CD8-positive, alpha-beta memory T cell (primary cell): ENCODE measurements around the gene COMMD8. TPM values are rescaled to one million over a fixed set of nuclear protein-coding genes. Genes with fewer than 3 reads are reported as not detected.

Experiments
- CTCF ChIA-PET: fragments of 350-600 bp; sonication (Branson Sonifier 250); formaldehyde crosslinking; loops from one replicate; lab custom pipeline; 2021; ENCODE audit warnings: antibody characterized with exemption; lab: Charles Lee
- POLR2A ChIA-PET: fragments of 350-600 bp; sonication (Branson Sonifier 250); formaldehyde crosslinking; loops from one replicate; lab custom pipeline; 2021; ENCODE audit warnings: antibody characterized with exemption; lab: Charles Lee
- DNase-seq, 5 donors: peaks; one replicate each; pipeline versions ENCODE4 v3.0.0 to v3.0.0-alpha.2; 2020 to 2022; ENCODE audit warnings: mixed read lengths in 1 of 5
- H3K27ac ChIP-seq: one replicate; pipeline ENCODE4 v1.7.0; 2013; ENCODE audit warnings: low read depth, mild to moderate bottlenecking, low read length, moderate library complexity
- H3K27me3 ChIP-seq: 2 replicates; pipeline ENCODE4 v1.7.0; 2013; ENCODE audit warnings: low read length, mild to moderate bottlenecking; ENCODE audit not compliant: insufficient read depth, poor library complexity, severe bottlenecking
- H3K36me3 ChIP-seq: 2 replicates; pipeline ENCODE4 v1.7.0; 2013; ENCODE audit warnings: mild to moderate bottlenecking, low read length, moderate library complexity; ENCODE audit not compliant: insufficient read depth
- H3K4me1 ChIP-seq: 2 replicates; pipeline ENCODE4 v1.7.0; 2013; ENCODE audit warnings: mild to moderate bottlenecking, low read length, moderate library complexity; ENCODE audit not compliant: insufficient read depth
- H3K4me3 ChIP-seq: 2 replicates; pipeline ENCODE4 v1.7.0; 2013; ENCODE audit warnings: mild to moderate bottlenecking, low read length
- H3K9me3 ChIP-seq: 2 replicates; pipeline ENCODE4 v1.7.0; 2013; ENCODE audit warnings: mild to moderate bottlenecking, low read length
- H3K27ac Mint-ChIP-seq, 8 donors: one replicate each; pipeline ENCODE4 v1.8.0; 2020 to 2021; ENCODE audit warnings: mixed read lengths in 8 of 8, mild to moderate bottlenecking in 6 of 8, inconsistent platforms in 3 of 8, moderate library complexity in 3 of 8
- H3K27me3 Mint-ChIP-seq, 2 donors: one replicate each; pipeline ENCODE4 v1.8.0; 2020 to 2021; ENCODE audit warnings: mixed read lengths in 2 of 2, mild to moderate bottlenecking in 1 of 2, moderate library complexity in 1 of 2
- H3K36me3 Mint-ChIP-seq, 3 donors: one replicate each; pipeline ENCODE4 v1.8.0; 2020 to 2021; ENCODE audit warnings: mixed read lengths in 3 of 3, inconsistent platforms in 1 of 3, mild to moderate bottlenecking in 1 of 3
- H3K4me1 Mint-ChIP-seq, 3 donors: one replicate each; pipeline ENCODE4 v1.8.0; 2020 to 2021; ENCODE audit warnings: mixed read lengths in 3 of 3, inconsistent platforms in 1 of 3, mild to moderate bottlenecking in 1 of 3
- H3K4me3 Mint-ChIP-seq, 7 donors: one replicate each; pipeline ENCODE4 v1.8.0; 2020 to 2021; ENCODE audit warnings: mixed read lengths in 7 of 7, mild to moderate bottlenecking in 6 of 7, moderate library complexity in 4 of 7, inconsistent platforms in 2 of 7
- H3K9me3 Mint-ChIP-seq, 5 donors: one replicate each; pipeline ENCODE4 v1.8.0; 2020 to 2022; ENCODE audit warnings: mixed read lengths in 5 of 5, mild to moderate bottlenecking in 3 of 5, moderate library complexity in 2 of 5, inconsistent platforms in 1 of 5
- polyA plus RNA-seq: library from polyadenylated mRNA; unstranded; fragments of 300-500 nt; fragmentation: Illumina TruSeq; gene quantifications from one replicate; pipeline ENCODE4 v1.2.3, GENCODE V29; 2021
- total RNA-seq, 2 experiments: library from RNA; stranded (reverse); gene quantifications; one replicate each; pipeline ENCODE4 v1.2.3, GENCODE V29; 2021

COMMD8 gene
- total RNA-seq (10 to 100 TPM; 29.0 to 33.6 TPM), polyA plus RNA-seq (55.0 TPM)

DNA sequence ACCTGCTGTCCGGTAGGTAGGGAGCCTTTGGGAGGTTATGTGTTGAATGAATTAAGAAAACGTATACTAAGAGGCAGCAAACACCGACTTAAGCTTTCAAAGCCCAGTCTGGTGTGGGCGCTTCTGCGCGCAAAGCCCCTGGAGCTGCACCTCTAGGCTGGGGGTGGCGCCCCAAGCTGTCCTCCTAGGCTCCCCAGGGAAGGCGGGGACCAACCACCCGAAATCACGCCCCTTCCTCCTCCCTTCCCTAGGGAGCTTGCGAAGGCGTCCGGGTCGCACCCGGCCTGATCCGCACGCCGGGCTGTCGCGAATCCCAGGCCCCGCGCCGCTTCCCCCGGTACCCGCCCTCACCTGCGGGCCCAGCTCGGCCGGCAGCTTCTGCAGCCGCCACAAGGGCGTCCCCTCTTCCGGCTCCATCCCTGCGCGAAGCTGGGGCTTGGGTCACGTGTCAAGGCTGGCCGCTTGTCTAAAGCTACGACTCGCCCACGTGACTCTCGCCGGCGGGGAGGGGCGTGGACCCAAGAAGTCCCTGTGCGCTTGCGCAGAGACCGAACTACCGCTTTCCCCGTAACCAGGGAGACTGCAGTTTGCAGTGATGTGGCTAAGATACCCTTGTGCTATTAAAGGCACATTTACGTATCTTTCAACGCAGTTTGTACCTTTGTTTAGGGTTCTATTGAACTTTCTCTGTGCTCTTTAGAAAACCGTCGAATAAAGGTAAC, at the start of gene COMMD8:
Gene COMMD8 (minus strand): TSS at position 468 of the 722 bp plus-strand sequence. CDS start 51 bp downstream, at position 417.
- peak; percentile 95 to 99 (median 98) for DNase-seq
- peak within 1 kb of the TSS; percentile 85 for H3K4me3 ChIP-seq
- H3K4me1 ChIP-seq = peaks cover 22% of the 10 kb centered on the region
- no peaks in the 10 kb centered on the region for H3K9me3 Mint-ChIP-seq
- peaks cover 1 to 22% (median 5%) of the 10 kb centered on the region in 3 donors for H3K36me3 Mint-ChIP-seq
- no peaks in the 10 kb centered on the region for H3K36me3 ChIP-seq
- no peaks in the 10 kb centered on the region for H3K27me3 Mint-ChIP-seq
- no peaks in the 10 kb centered on the region for H3K9me3 ChIP-seq
- ChIA-PET POLR2A (interaction anchor here (1.4 kb wide), 2 partner anchors 19 to 22 kb away, joined by 4 to 11 read pairs; partner anchors contain the start of gene ATP10D), CTCF (interaction anchor here (0.5 to 3.0 kb wide), 13 partner anchors 9 to 105 kb away, joined by 3 to 16 read pairs (median 4); partner anchors contain the start of gene ATP10D)
- peak within 1 kb of the TSS; percentile 93 to 97 (median 95) for H3K27ac Mint-ChIP-seq
- no peaks in the 10 kb centered on the region for H3K27me3 ChIP-seq
- H3K4me1 Mint-ChIP-seq = peaks cover 32 to 50% (median 45%) of the 10 kb centered on the region in 3 donors
- peak within 1 kb of the TSS; percentile 77 for H3K27ac ChIP-seq
- peak within 1 kb of the TSS; percentile 89 to 95 (median 91) for H3K4me3 Mint-ChIP-seq

DNA sequence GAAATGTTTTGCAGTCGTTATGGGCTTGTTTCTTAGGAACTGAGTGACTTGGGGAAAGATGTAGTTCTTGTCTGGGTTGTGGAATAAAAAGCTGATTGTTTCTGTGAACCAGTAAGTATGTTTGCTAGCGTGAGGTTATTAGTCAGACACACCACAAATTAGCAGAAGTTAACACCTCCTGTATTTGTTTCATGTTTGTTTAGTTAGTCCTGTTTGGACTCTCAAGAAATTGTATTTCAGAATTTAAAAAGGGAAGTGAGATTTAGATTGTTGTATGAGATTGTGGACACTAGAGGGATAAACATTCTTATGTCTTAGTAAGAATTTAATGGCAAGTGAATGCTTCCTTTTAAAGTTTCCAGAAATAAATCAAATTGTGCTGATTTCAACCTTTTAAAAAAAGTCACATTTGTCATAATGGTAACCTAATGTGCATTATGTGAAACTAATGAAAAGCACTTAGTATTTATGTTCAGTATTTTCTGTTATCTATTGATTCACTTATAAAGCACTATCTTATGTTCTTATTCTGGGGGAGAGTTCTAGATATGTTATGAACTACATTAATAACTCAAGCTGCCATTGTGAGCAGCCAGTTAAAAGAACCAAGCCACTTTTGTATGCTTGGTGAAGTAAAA, 47.1 kb upstream of the COMMD8 start:
- DNase-seq = no peak
- ChIA-PET POLR2A (no interaction called here), CTCF (no interaction called here)
- no peak overlapping the region for H3K4me3 ChIP-seq
- no peaks in the 10 kb centered on the region for H3K9me3 ChIP-seq
- Mint-ChIP-seq H3K9me3 (no peaks in the 10 kb centered on the region), H3K27ac (peak overlapping the region in 4 of 8 donors; percentile 5 to 58 (median 38)), H3K27me3 (no peaks in the 10 kb centered on the region), H3K36me3 (peaks cover 4 to 16% (median 14%) of the 10 kb centered on the region in 3 donors), H3K4me1 (peaks cover 17 to 26% (median 21%) of the 10 kb centered on the region in 3 donors), H3K4me3 (no peak overlapping the region)
- no peaks in the 10 kb centered on the region for H3K36me3 ChIP-seq
- H3K27me3 ChIP-seq = no peaks in the 10 kb centered on the region
- peaks cover 9% of the 10 kb centered on the region for H3K4me1 ChIP-seq
- H3K27ac ChIP-seq = no peak overlapping the region

DNA sequence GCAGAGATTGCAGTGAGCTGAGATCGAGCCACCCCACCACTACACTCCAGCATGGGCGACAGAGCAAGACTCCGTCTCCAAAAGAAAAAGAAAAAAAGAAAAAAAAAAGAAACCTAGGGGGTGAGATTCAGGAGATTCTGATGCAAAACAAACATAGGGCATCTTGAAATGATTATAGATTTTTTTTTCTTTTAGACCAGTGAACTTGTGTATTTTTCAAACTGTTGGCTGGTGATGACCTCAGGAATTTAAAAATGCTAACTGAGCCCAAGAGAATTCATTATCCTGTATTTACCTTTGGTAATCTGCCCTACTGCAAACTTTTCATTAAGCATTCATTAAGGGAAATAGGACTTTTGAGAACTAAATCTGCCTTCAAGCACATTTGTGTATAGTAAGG, 42.2 kb upstream of the COMMD8 start:
- H3K9me3 ChIP-seq = no peaks in the 10 kb centered on the region
- Mint-ChIP-seq H3K4me3 (no peak overlapping the region), H3K36me3 (peaks cover 0 to 5% (median 1%) of the 10 kb centered on the region in 3 donors), H3K27ac (peak overlapping the region in 1 of 8 donors; percentile 61), H3K9me3 (no peaks in the 10 kb centered on the region), H3K27me3 (no peaks in the 10 kb centered on the region), H3K4me1 (peaks cover 7 to 11% (median 9%) of the 10 kb centered on the region in 3 donors)
- ChIA-PET CTCF (no interaction called here), POLR2A (no interaction called here)
- no peak overlapping the region for H3K27ac ChIP-seq
- no peaks in the 10 kb centered on the region for H3K27me3 ChIP-seq
- no peak for DNase-seq
- H3K4me1 ChIP-seq = peaks cover 6% of the 10 kb centered on the region
- no peak overlapping the region for H3K4me3 ChIP-seq
- no peaks in the 10 kb centered on the region for H3K36me3 ChIP-seq

DNA sequence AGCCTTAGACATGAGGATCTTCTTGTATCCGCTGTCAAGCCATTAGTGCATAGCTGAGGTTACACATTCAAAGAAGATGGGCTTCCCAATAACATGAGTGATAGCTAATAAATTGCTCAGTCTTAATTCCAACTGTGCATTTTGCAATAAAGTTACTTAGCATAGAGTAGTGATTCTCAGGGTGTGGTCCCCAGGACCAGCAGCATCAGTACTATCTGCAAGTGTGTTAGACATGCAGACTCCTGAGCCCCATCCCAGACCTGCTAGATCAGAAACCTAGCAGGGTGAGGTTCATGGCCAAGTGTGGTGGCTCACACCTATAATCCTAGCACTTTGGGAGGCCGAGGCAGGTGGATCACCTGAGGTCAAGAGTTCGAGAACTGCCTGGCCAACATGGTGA, 41.6 kb upstream of the COMMD8 start:
- no peaks in the 10 kb centered on the region for H3K27me3 ChIP-seq
- Mint-ChIP-seq H3K4me1 (peaks cover 2 to 6% (median 4%) of the 10 kb centered on the region in 3 donors), H3K27me3 (no peaks in the 10 kb centered on the region), H3K36me3 (peaks cover 0 to 5% (median 1%) of the 10 kb centered on the region in 3 donors), H3K9me3 (no peaks in the 10 kb centered on the region), H3K27ac (peak overlapping the region in 1 of 8 donors; percentile 61), H3K4me3 (no peak overlapping the region)
- ChIA-PET POLR2A (no interaction called here), CTCF (no interaction called here)
- no peaks in the 10 kb centered on the region for H3K36me3 ChIP-seq
- DNase-seq = no peak
- no peak overlapping the region for H3K4me3 ChIP-seq
- H3K9me3 ChIP-seq = no peaks in the 10 kb centered on the region
- H3K27ac ChIP-seq = no peak overlapping the region
- peaks cover 1% of the 10 kb centered on the region for H3K4me1 ChIP-seq

DNA sequence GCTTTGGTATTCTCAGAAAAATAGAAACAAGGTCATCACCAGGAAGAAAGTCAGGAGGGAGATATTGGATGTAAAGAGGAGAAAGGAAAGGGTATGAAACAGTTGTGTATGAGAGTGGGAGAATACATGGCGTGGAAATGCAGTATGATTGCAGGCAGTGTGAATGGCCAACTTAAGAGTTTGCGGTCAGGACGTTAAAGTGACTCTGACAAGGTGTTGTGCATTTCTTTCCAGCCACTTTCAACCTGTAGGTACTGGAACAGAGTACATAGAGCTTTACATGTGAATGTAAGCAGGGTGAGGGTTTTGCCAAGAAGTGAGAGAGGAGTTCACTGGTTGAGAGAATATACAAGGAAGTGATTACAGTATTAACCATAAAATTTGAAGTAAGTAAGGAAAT, 37.3 kb upstream of the COMMD8 start:
- peaks cover 0 to 5% (median 2%) of the 10 kb centered on the region in 3 donors for H3K4me1 Mint-ChIP-seq
- no peaks in the 10 kb centered on the region for H3K27me3 Mint-ChIP-seq
- Histone ChIP-seq H3K4me1 (no peaks in the 10 kb centered on the region), H3K4me3 (no peak overlapping the region), H3K36me3 (no peaks in the 10 kb centered on the region), H3K9me3 (no peaks in the 10 kb centered on the region), H3K27ac (no peak overlapping the region), H3K27me3 (no peaks in the 10 kb centered on the region)
- CTCF ChIA-PET = no interaction called here
- no peak overlapping the region for H3K27ac Mint-ChIP-seq
- no peak for DNase-seq
- H3K4me3 Mint-ChIP-seq = no peak overlapping the region
- POLR2A ChIA-PET = no interaction called here
- no peaks in the 10 kb centered on the region for H3K9me3 Mint-ChIP-seq
- peaks cover 0 to 5% (median 1%) of the 10 kb centered on the region in 3 donors for H3K36me3 Mint-ChIP-seq

DNA sequence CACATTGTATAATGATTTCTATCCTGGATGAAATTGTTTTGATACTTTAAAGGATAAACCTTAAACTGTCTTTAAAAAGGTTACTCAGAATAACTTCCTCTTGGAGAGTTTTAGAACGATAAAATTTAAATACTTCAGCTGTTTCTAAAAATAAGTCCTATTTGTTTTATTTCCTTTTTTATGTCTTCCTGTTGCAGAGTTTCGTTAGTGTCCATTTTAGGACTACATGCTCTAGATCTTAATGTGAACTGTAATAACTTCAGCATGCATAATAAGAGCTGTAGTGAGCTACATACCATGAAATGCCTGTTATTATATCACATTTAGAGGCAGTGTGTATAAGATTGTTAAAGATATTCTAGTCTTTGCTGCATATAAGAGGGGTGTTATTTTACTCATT, 36.2 kb upstream of the COMMD8 start:
- H3K9me3 ChIP-seq = no peaks in the 10 kb centered on the region
- Mint-ChIP-seq H3K4me1 (peaks cover 0 to 5% (median 2%) of the 10 kb centered on the region in 3 donors), H3K4me3 (no peak overlapping the region), H3K36me3 (peaks cover 0 to 5% (median 1%) of the 10 kb centered on the region in 3 donors), H3K27ac (no peak overlapping the region), H3K9me3 (no peaks in the 10 kb centered on the region), H3K27me3 (no peaks in the 10 kb centered on the region)
- ChIA-PET CTCF (no interaction called here), POLR2A (no interaction called here)
- DNase-seq = no peak
- no peak overlapping the region for H3K27ac ChIP-seq
- no peaks in the 10 kb centered on the region for H3K4me1 ChIP-seq
- H3K27me3 ChIP-seq = no peaks in the 10 kb centered on the region
- no peak overlapping the region for H3K4me3 ChIP-seq
- H3K36me3 ChIP-seq = no peaks in the 10 kb centered on the region

DNA sequence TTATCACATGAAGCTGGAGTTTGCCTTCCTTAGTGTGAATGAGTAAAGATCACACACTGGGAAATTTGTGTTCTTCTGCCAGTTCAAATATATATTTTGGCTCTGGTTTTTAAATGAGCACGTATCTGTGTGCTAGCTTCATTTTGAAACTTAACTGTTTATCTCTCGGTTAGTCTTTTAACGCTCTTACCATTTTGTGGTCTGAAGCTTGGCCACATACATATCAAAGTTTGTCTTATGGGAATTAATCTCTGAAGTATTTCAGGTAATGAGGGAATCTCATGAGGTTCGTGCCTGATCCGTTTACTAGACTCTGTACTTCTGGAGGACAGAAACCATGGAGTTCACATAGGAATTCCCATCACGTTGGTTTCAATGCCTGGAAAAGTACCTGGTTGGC, 35.4 kb upstream of the COMMD8 start:
- CTCF ChIA-PET = interaction anchor here (1.2 kb wide), 1 partner anchor 36 kb away, joined by 3 read pairs; the partner anchor contains the start of gene COMMD8

DNA sequence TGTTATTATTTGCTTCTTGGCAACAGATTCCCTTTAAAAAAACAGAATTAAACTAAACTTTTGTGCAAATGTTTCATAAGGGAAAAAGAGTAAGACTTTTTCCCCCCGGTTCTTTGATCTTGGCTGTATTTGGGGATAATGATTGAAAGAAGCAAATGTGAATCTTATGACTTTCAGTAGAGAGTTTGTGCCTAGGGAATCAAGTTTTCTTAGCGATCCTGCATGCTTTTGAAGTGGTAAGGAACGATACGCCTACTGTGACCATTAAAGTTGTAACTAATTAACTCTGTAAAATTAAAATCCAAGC, 30.6 kb upstream of the COMMD8 start:
- no peak overlapping the region for H3K4me3 ChIP-seq
- Mint-ChIP-seq H3K4me3 (no peak overlapping the region), H3K27ac (peak overlapping the region in 1 of 8 donors; percentile 61), H3K9me3 (no peaks in the 10 kb centered on the region), H3K4me1 (peaks cover 14 to 33% (median 33%) of the 10 kb centered on the region in 3 donors), H3K36me3 (peaks cover 0 to 1% (median 0%) of the 10 kb centered on the region in 3 donors), H3K27me3 (no peaks in the 10 kb centered on the region)
- no peaks in the 10 kb centered on the region for H3K9me3 ChIP-seq
- DNase-seq = no peak
- ChIA-PET POLR2A (no interaction called here), CTCF (interaction anchor here (1.0 kb wide), 1 partner anchor 9 kb away, joined by 3 read pairs; the partner anchor contains the start of gene ATP10D)
- no peaks in the 10 kb centered on the region for H3K27me3 ChIP-seq
- no peaks in the 10 kb centered on the region for H3K36me3 ChIP-seq
- no peak overlapping the region for H3K27ac ChIP-seq
- H3K4me1 ChIP-seq = no peaks in the 10 kb centered on the region

More for the DNA sequence above, 35.4 kb upstream of the COMMD8 start:
- no peak for DNase-seq
- Histone ChIP-seq H3K9me3 (no peaks in the 10 kb centered on the region), H3K36me3 (no peaks in the 10 kb centered on the region), H3K4me3 (no peak overlapping the region), H3K27me3 (no peaks in the 10 kb centered on the region), H3K27ac (no peak overlapping the region), H3K4me1 (no peaks in the 10 kb centered on the region)
- Mint-ChIP-seq H3K4me1 (peaks cover 4 to 5% (median 5%) of the 10 kb centered on the region in 3 donors), H3K9me3 (no peaks in the 10 kb centered on the region), H3K27ac (no peak overlapping the region), H3K4me3 (no peak overlapping the region), H3K27me3 (no peaks in the 10 kb centered on the region), H3K36me3 (peaks cover 0 to 1% (median under 1%) of the 10 kb centered on the region in 3 donors)
- POLR2A ChIA-PET = no interaction called here
